B cell (primary cell): ENCODE measurements around the gene TDRD9. TPM values are rescaled to one million over a fixed set of nuclear protein-coding genes. Genes with fewer than 3 reads are reported as not detected.

Experiments used
- ATAC-seq: fragments of 200-7000 bp; cut with Tn5 transposase; one replicate; pipeline ENCODE4 v1.10.0; 2021; ENCODE audit warnings: low read depth, mild to moderate bottlenecking, moderate number of reproducible peaks, moderate library complexity
- CTCF ChIA-PET: fragments of 350-600 bp; sonication (Branson Sonifier 250); formaldehyde crosslinking; loops from one replicate; lab custom pipeline; 2021; ENCODE audit warnings: antibody characterized with exemption, inconsistent platforms; lab: Charles Lee
- POLR2A ChIA-PET: fragments of 350-600 bp; sonication (Branson Sonifier 250); formaldehyde crosslinking; loops from one replicate; lab custom pipeline; 2021; ENCODE audit warnings: antibody characterized with exemption; lab: Charles Lee
- DNase-seq: peaks from one replicate; pipeline ENCODE4 v3.0.0; 2013
- H2AFZ ChIP-seq: 2 replicates; pipeline ENCODE4 v1.6.1; 2012; ENCODE audit warnings: mild to moderate bottlenecking, low read depth, low read length; ENCODE audit not compliant: insufficient read depth, poor library complexity, severe bottlenecking
- H3K27ac ChIP-seq, 2 donors: 1 replicate in 1 of 2; 2 replicates in 1 of 2; pipeline ENCODE4 v1.5.1; 2012 to 2013; ENCODE audit warnings: low read length in 2 of 2, mild to moderate bottlenecking in 2 of 2, moderate library complexity in 1 of 2
- H3K27me3 ChIP-seq, 4 experiments: fragments of 200-600 bp in 1 of 4; sonication (generic) in 1 of 4; replicated peaks in 1 of 4; 1 replicate in 2 of 4; 2 replicates in 2 of 4; pipeline versions ENCODE4 v1.6.1 to v1.7.0; 2013 to 2016; ENCODE audit warnings: low read length in 3 of 4, mild to moderate bottlenecking in 2 of 4, mixed read lengths in 1 of 4, moderate library complexity in 1 of 4; ENCODE audit not compliant: insufficient read depth in 4 of 4, control insufficient read depth in 3 of 4; ENCODE audit errors: control extremely low read depth in 1 of 4
- H3K36me3 ChIP-seq, 2 experiments: replicated peaks in 1 of 2; 1 replicate in 1 of 2; 2 replicates in 1 of 2; pipeline versions ENCODE4 v1.6.1 to v1.7.1; 2013; ENCODE audit warnings: low read length in 1 of 2; ENCODE audit not compliant: insufficient read depth in 2 of 2, control insufficient read depth in 1 of 2; ENCODE audit errors: control extremely low read depth in 1 of 2, extremely low read depth in 1 of 2
- H3K4me1 ChIP-seq, 2 donors: fragments of 200-600 bp in 1 of 2; sonication (generic) in 1 of 2; 1 replicate in 1 of 2; 2 replicates in 1 of 2; pipeline versions ENCODE4 v1.5.1 to v1.6.1; 2013 to 2017; ENCODE audit warnings: low read length in 2 of 2; ENCODE audit not compliant: control insufficient read depth in 2 of 2, insufficient read depth in 2 of 2
- H3K4me2 ChIP-seq: replicated peaks from 2 replicates; pipeline ENCODE3; 2012; ENCODE audit warnings: mild to moderate bottlenecking, low read depth, low read length; ENCODE audit not compliant: poor library complexity, severe bottlenecking
- H3K4me3 ChIP-seq, 5 experiments: fragments of 200-600 bp in 1 of 5; sonication (generic) in 1 of 5; 1 replicate in 3 of 5; 2 replicates in 2 of 5; pipeline versions ENCODE4 v1.5.1 to v1.7.0; 2011 to 2016; ENCODE audit warnings: low read length in 4 of 5, mild to moderate bottlenecking in 4 of 5, low read depth in 2 of 5, control low read depth in 1 of 5, moderate library complexity in 1 of 5; ENCODE audit not compliant: insufficient read depth in 1 of 5; ENCODE audit errors: control extremely low read depth in 1 of 5, extremely low read depth in 1 of 5
- H3K79me2 ChIP-seq: fragments of 200-600 bp; sonication (generic); one replicate; pipeline ENCODE4 v1.6.0; 2016; ENCODE audit warnings: low read length; ENCODE audit not compliant: control insufficient read depth, insufficient read depth
- H3K9ac ChIP-seq: fragments of 200-600 bp; sonication (generic); 2 replicates; pipeline ENCODE4 v1.6.1; 2017; ENCODE audit warnings: mild to moderate bottlenecking, low read length, moderate library complexity
- H3K9me3 ChIP-seq, 3 donors: one replicate each; pipeline versions ENCODE4 v1.6.1 to v1.7.1; 2013; ENCODE audit warnings: low read length in 2 of 3; ENCODE audit not compliant: control insufficient read depth in 2 of 3, insufficient read depth in 1 of 3; ENCODE audit errors: control extremely low read depth in 1 of 3
- H4K20me1 ChIP-seq: 2 replicates; pipeline ENCODE4 v1.6.0; 2012; ENCODE audit warnings: mild to moderate bottlenecking, low read length; ENCODE audit not compliant: insufficient read depth, control insufficient read depth, poor library complexity, severe bottlenecking
- H3K27ac Mint-ChIP-seq: one replicate; pipeline ENCODE4 v1.8.0; 2021; ENCODE audit warnings: mixed read lengths
- H3K27me3 Mint-ChIP-seq: one replicate; pipeline ENCODE4 v1.8.0; 2021; ENCODE audit warnings: mixed read lengths
- H3K4me1 Mint-ChIP-seq: one replicate; pipeline ENCODE4 v1.8.0; 2021; ENCODE audit warnings: mixed read lengths
- H3K4me3 Mint-ChIP-seq: one replicate; pipeline ENCODE4 v1.8.0; 2021; ENCODE audit warnings: mixed read lengths
- H3K9me3 Mint-ChIP-seq: one replicate; pipeline ENCODE4 v1.8.0; 2022; ENCODE audit warnings: mixed read lengths; ENCODE audit not compliant: insufficient read depth
- CTCF ChIP-seq: fragments of 200-600 bp; IDR thresholded peaks from one replicate; pipeline ENCODE4 v1.8.0; 2022; ENCODE audit warnings: antibody characterized with exemption, mild to moderate bottlenecking
- EZH2 ChIP-seq: IDR thresholded peaks from 2 replicates; pipeline ENCODE4 v1.6.1; 2012; ENCODE audit warnings: borderline replicate concordance, low read depth, mild to moderate bottlenecking, moderate library complexity, low read length; ENCODE audit not compliant: insufficient read depth, poor library complexity, severe bottlenecking
- WGBS: methylation state at CpG from one replicate; pipeline ENCODE4 v1.1.5; 2013; ENCODE audit warnings: missing lambda C conversion rate; ENCODE audit not compliant: insufficient coverage; 5-methylcytosine and 5-hydroxymethylcytosine counted together
- intact Hi-C: fragments of 100-400 bp; cut with micrococcal nuclease; formaldehyde crosslinking; loops from one replicate; pipeline ENCODE4 v1.10.0; 2022
- polyA plus RNA-seq: library from polyadenylated mRNA; depleted of rRNA; stranded (reverse); fragments of >200 nt; gene quantifications from 2 replicates; pipeline ENCODE4 v1.2.3, GENCODE V29; 2012
- total RNA-seq, 2 donors: library from RNA; stranded (reverse); fragments of 120-200 nt in 1 of 2; gene quantifications; 1 replicate in 1 of 2; 2 replicates in 1 of 2; pipeline versions ENCODE4 v1.2.3 to v1.2.4, GENCODE V29; 2013 to 2022

Gene TDRD9
- total and polyA plus RNA-seq, 2 donors (not counting 1 experiment from before 2014, with no cell fraction given): 1.1 to 2.4 TPM

DNA sequence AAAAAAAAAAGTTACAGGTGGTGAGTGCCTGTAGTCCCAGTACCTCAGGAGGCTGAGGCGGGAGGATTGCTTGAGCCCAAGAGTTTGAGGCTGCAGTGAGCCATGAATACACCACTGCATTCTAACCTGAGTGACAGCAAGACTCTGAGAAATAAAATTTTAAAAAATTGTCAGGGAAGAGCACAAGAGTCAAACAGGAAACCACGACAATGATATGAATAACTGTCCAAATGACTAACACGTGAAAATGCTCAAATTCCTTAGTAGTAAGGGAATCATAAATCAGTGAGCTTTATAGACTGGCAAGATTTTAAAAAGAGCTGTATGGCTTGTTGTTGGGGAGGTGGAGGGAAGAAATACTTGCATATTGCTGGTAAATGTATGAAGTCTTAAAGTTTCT, 144.3 kb downstream of the TDRD9 start:
- Mint-ChIP-seq H3K9me3 (peaks cover 12% of the 10 kb centered on the region), H3K4me3 (no peak overlapping the region), H3K27me3 (peaks cover 32% of the 10 kb centered on the region), H3K4me1 (no peaks in the 10 kb centered on the region), H3K27ac (no peak overlapping the region)
- CTCF ChIA-PET: no interaction called here
- ATAC-seq: no peak
- no peak overlapping the region for H3K9ac ChIP-seq
- H3K36me3 ChIP-seq: no peaks in the 10 kb centered on the region
- intact Hi-C loops: no loop called here
- H3K27me3 ChIP-seq: peaks cover 0 to 10% (median 1%) of the 10 kb centered on the region in 4 experiments
- TF ChIP-seq EZH2 (no peak), CTCF (no peak)
- H3K4me2 ChIP-seq: no peak overlapping the region
- peaks cover 0 to 13% (median 6%) of the 10 kb centered on the region in 3 donors for H3K9me3 ChIP-seq
- no peaks in the 10 kb centered on the region for H3K79me2 ChIP-seq
- H3K4me3 ChIP-seq: no peak overlapping the region
- no peak for DNase-seq
- WGBS: no CpG with 5 or more reads among the region's 3 CpGs
- H3K4me1 ChIP-seq: no peaks in the 10 kb centered on the region
- no peak overlapping the region for H3K27ac ChIP-seq
- H2AFZ ChIP-seq: no peak overlapping the region
- POLR2A ChIA-PET: no interaction called here
- no peaks in the 10 kb centered on the region for H4K20me1 ChIP-seq

DNA sequence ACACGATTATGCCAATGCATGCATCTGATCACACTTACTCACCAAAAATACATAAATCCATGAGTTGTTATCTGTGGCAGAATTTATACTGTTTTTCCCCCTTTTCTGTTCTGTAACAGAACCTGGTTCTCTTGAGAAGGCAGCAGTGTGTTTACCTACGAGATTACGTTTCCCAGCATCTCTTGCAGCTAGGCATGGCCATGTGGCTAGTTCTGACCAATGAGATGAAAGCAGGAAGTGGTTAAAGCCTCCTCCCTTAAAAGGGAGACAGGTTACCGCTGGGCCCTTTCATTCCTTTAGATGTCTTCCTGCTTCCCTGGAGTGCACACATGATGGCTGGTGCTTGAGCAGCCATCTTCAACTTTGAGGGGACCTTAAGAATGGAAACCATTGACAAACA, 145.5 kb downstream of the TDRD9 start:
- Histone ChIP-seq H3K9ac (no peak overlapping the region), H3K79me2 (no peaks in the 10 kb centered on the region), H2AFZ (no peak overlapping the region), H3K27ac (no peak overlapping the region), H3K36me3 (no peaks in the 10 kb centered on the region), H3K27me3 (peaks cover 0 to 10% (median 1%) of the 10 kb centered on the region in 4 experiments), H3K4me2 (no peak overlapping the region), H4K20me1 (no peaks in the 10 kb centered on the region), H3K4me3 (no peak overlapping the region), H3K4me1 (peaks cover 4 to 8% of the 10 kb centered on the region in 2 donors), H3K9me3 (peaks cover 0 to 10% (median 6%) of the 10 kb centered on the region in 3 donors)
- Mint-ChIP-seq H3K4me1 (peaks cover 6% of the 10 kb centered on the region), H3K27ac (no peak overlapping the region), H3K4me3 (no peak overlapping the region), H3K9me3 (peaks cover 11% of the 10 kb centered on the region), H3K27me3 (peaks cover 31% of the 10 kb centered on the region)
- no peak for TF ChIP-seq CTCF
- TF ChIP-seq EZH2: no peak
- no peak for DNase-seq
- no peak for ATAC-seq
- 63% methylated on average over 3 of the region's 4 CpGs for WGBS
- CTCF ChIA-PET: no interaction called here
- POLR2A ChIA-PET: no interaction called here
- intact Hi-C loops: no loop called here
